Measurements from ENCODE around the gene KPNA4.

GRCh38 chr3:160544844-160545503 lies 20.4 kb downstream of the KPNA4 start:
- no peak for TF ChIP-seq CTCF (conservative IDR thresholded peaks at IDR 0.05; ENCODE audit: low read depth, low read length)
- TF ChIP-seq RFX5 (IDR thresholded peaks at IDR 0.05; ENCODE audit: low read depth, low read length): no peak
- TF ChIP-seq RAD21 (IDR thresholded peaks at IDR 0.05; ENCODE audit: low read length): no peak

Measured in IMR-90 (cell line).